Measurements from ENCODE around the gene RAMACL. TPM values are rescaled to one million over a fixed set of nuclear protein-coding genes. Genes with fewer than 3 reads are reported as not detected.

The RAMACL gene
- total and polyA plus RNA-seq, 2 of the 13 experiments (the other 11 are each of a cell fraction or from before 2014, with no cell fraction given): 0.09 to 0.29 TPM

DNA sequence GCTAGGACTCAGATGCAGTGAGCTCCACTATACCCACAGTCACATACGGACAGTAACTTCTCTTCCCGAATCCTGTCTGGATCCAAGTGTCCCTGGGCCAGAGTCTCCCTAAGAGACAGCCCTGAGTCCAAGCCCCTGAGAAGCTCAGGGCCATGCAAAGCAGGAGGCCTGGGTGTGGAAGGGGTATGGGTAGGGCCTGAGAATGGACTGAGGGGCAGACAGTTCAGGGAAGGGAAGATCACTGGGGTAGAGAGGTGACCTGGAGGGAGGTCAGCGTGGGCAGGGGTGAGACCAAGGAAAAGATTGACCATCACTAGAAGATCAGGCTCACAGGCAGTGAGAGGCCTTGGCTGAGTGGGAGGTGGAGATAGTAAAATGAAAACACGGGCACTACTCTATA lies 31.8 kb upstream of the RAMACL start:
- no peaks in the 10 kb centered on the region for H3K4me1 ChIP-seq (ENCODE audit: insufficient read depth, low read length)
- H2AFZ ChIP-seq (ENCODE audit: low read length): no peak overlapping the region
- no peak for DNase-seq (ENCODE audit: low spot score)
- H3K27ac ChIP-seq (ENCODE audit: extremely low read length, insufficient read depth, low read length): no peak overlapping the region
- no peak overlapping the region for H3K4me3 ChIP-seq (replicated peaks in 1 of 3; ENCODE audit: insufficient read depth in 1 of 3, low read depth in 2 of 3, low read length in 3 of 3)
- peaks cover 6 to 82% of the 10 kb centered on the region in 2 experiments for H3K27me3 ChIP-seq (ENCODE audit: control insufficient read depth in 1 of 2, insufficient read depth in 2 of 2, low read length in 2 of 2)
- WGBS (ENCODE audit: low lambda C conversion rate): 11% methylated on average over 4 of the region's 4 CpGs
- H3K36me3 ChIP-seq (replicated peaks in 1 of 2; ENCODE audit: control insufficient read depth in 1 of 2, insufficient read depth in 2 of 2, low read length in 2 of 2): no peaks in the 10 kb centered on the region
- intact Hi-C loops (cut with micrococcal nuclease; ENCODE audit: unreplicated experiment) (no loop called here), in situ Hi-C loops (cut with HindIII; ENCODE audit: extremely low pct_ligation_motif_present, low pct_unique_long_range_greater_than_20kb) (no loop called here)
- BruUV-seq (replicated peaks): no TSS peak
- ChIA-PET CTCF (ENCODE audit: low intra/inter-chr PET ratio, low total read pairs) (no interaction called here), POLR2A (no interaction called here)
- no peak overlapping the region for H3K4me2 ChIP-seq (ENCODE audit: low read depth, low read length)
- no peaks in the 10 kb centered on the region for H3K9me3 ChIP-seq (ENCODE audit: low read length)
- H3K9ac ChIP-seq (ENCODE audit: insufficient read depth, low read depth, low read length): no peak overlapping the region
- FAIRE-seq: no peak
- no peak for ATAC-seq
- H3K79me2 ChIP-seq (ENCODE audit: insufficient read depth, low read length): no peaks in the 10 kb centered on the region
- H4K20me1 ChIP-seq (ENCODE audit: insufficient read depth, low read length): no peaks in the 10 kb centered on the region; the same call in 1 of the 2 replicates
- no peak for TF ChIP-seq SRSF4 (IDR thresholded peaks at IDR 0.05; ENCODE audit: low read depth, low read length, poor library complexity, severe bottlenecking)
- TF ChIP-seq E2F5 (CRISPR knock-in tag; conservative IDR thresholded peaks at IDR 0.05): no peak
- no peak for TF ChIP-seq PLSCR1 (CRISPR knock-in tag; IDR thresholded peaks at IDR 0.05; ENCODE audit: borderline replicate concordance)
- no peak for TF ChIP-seq THAP9 (CRISPR knock-in tag; IDR thresholded peaks at IDR 0.05; ENCODE audit: borderline replicate concordance)
- TF ChIP-seq ZNF496 (CRISPR knock-in tag; IDR thresholded peaks at IDR 0.05; ENCODE audit: insufficient replicate concordance): no peak
- no peak for TF ChIP-seq MED13 (CRISPR knock-in tag; IDR thresholded peaks at IDR 0.05)
- TF ChIP-seq, protein P1, sequence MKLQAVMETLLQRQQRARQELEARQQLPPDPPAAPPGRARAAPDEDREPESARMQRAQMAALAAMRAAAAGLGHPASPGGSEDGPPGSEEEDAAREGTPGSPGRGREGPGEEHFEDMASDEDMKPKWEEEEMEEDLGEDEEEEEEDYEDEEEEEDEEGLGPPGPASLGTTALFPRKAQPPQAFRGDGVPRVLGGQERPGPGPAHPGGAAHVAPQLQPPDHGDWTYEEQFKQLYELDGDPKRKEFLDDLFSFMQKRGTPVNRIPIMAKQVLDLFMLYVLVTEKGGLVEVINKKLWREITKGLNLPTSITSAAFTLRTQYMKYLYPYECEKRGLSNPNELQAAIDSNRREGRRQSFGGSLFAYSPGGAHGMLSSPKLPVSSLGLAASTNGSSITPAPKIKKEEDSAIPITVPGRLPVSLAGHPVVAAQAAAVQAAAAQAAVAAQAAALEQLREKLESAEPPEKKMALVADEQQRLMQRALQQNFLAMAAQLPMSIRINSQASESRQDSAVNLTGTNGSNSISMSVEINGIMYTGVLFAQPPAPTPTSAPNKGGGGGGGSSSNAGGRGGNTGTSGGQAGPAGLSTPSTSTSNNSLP (IDR thresholded peaks at IDR 0.05; ENCODE audit: low read depth, low read length): no peak
- TF ChIP-seq, protein P2, sequence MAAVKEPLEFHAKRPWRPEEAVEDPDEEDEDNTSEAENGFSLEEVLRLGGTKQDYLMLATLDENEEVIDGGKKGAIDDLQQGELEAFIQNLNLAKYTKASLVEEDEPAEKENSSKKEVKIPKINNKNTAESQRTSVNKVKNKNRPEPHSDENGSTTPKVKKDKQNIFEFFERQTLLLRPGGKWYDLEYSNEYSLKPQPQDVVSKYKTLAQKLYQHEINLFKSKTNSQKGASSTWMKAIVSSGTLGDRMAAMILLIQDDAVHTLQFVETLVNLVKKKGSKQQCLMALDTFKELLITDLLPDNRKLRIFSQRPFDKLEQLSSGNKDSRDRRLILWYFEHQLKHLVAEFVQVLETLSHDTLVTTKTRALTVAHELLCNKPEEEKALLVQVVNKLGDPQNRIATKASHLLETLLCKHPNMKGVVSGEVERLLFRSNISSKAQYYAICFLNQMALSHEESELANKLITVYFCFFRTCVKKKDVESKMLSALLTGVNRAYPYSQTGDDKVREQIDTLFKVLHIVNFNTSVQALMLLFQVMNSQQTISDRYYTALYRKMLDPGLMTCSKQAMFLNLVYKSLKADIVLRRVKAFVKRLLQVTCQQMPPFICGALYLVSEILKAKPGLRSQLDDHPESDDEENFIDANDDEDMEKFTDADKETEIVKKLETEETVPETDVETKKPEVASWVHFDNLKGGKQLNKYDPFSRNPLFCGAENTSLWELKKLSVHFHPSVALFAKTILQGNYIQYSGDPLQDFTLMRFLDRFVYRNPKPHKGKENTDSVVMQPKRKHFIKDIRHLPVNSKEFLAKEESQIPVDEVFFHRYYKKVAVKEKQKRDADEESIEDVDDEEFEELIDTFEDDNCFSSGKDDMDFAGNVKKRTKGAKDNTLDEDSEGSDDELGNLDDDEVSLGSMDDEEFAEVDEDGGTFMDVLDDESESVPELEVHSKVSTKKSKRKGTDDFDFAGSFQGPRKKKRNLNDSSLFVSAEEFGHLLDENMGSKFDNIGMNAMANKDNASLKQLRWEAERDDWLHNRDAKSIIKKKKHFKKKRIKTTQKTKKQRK (IDR thresholded peaks at IDR 0.05; ENCODE audit: low read length): no peak
- no peak for TF ChIP-seq ZNF724P (CRISPR knock-in tag; IDR thresholded peaks at IDR 0.05; ENCODE audit: borderline replicate concordance)
- no peak for TF ChIP-seq ZNF768 (CRISPR knock-in tag; IDR thresholded peaks at IDR 0.05)
- TF ChIP-seq, protein P3, sequence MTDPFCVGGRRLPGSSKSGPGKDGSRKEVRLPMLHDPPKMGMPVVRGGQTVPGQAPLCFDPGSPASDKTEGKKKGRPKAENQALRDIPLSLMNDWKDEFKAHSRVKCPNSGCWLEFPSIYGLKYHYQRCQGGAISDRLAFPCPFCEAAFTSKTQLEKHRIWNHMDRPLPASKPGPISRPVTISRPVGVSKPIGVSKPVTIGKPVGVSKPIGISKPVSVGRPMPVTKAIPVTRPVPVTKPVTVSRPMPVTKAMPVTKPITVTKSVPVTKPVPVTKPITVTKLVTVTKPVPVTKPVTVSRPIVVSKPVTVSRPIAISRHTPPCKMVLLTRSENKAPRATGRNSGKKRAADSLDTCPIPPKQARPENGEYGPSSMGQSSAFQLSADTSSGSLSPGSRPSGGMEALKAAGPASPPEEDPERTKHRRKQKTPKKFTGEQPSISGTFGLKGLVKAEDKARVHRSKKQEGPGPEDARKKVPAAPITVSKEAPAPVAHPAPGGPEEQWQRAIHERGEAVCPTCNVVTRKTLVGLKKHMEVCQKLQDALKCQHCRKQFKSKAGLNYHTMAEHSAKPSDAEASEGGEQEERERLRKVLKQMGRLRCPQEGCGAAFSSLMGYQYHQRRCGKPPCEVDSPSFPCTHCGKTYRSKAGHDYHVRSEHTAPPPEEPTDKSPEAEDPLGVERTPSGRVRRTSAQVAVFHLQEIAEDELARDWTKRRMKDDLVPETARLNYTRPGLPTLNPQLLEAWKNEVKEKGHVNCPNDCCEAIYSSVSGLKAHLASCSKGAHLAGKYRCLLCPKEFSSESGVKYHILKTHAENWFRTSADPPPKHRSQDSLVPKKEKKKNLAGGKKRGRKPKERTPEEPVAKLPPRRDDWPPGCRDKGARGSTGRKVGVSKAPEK (CRISPR knock-in tag; IDR thresholded peaks at IDR 0.05; ENCODE audit: borderline replicate concordance): no peak

Measured in HepG2 (cell line).